Activated CD4-positive, alpha-beta T cell treated with anti-CD3 and anti-CD28 coated beads for 1 hour (primary cell): ENCODE data around the gene EPB41L4B.

Experiments used
- DNase-seq: peaks from one replicate; pipeline ENCODE4 v3.0.0-alpha.2; 2020

Gene EPB41L4B

GRCh38 chr9:109319626-109320241 is 1.1 kb downstream of the EPB41L4B start:
- DNase-seq, result no peak

DNA sequence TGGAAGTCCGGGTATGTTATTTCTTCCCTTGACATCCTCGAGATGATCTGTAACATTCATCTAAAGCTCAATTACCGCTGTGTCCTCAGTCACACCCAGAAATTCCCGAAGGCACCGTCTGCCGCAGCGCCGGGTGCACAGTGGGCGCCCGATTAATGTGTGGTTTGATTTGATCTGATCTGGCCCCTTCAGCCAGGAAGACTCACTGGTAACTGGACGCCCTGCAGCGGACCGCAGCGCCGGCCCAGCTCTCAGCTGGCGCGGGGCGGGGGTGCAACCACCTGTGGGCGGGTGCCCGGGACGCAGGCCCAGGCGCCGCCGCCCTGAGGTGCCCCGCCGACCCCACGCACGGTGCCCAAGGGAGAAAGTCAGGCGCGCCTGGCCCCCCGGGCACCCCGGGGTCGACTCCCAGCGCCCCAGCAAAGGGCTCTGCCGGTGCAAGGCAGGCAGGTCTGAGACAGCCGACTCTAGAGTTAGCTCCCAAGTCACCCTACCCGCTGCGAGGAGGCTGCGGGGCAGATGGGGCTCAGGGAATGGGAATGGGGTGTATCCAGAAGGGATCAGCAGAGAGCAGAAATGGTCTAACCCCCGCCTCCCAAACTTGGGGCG is 1.7 kb downstream of the EPB41L4B start:
- DNase-seq, result no peak

DNA sequence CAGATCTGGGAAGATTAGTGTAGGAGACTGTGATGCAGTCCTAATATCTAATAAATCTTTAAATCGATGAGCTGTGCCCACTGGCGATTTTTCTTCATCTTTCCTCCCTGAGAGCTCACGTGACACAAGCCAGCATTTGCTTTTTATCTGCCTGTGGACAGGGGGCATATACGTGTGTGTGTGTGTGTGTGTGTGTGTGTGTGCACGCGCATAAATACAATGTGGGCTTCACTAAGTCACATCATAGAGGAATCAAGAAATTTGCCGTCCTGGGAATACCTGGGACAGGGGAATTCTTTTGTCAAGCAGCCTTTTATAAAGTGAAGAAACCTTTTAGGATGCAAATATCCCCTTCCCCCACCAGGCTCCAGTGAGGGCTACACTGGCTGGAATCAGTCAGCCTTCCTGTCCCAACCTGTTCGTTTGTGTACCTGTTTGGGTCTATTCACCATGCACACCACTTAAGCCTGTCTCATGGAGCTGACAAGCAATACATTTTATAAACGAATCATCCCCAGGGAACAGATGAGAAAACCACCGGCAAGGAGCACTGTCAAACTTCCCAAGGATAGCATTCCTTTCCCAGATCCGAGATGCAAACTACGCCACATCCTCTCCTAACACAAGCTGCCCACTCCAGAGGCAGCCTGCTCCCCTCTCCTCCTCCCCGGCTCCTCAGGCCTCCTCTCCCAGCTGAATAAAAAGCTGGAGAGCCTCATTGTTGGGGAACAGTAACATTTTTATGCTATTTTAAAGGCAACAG is 2.7 kb downstream of the EPB41L4B start:
- no peak for DNase-seq

DNA sequence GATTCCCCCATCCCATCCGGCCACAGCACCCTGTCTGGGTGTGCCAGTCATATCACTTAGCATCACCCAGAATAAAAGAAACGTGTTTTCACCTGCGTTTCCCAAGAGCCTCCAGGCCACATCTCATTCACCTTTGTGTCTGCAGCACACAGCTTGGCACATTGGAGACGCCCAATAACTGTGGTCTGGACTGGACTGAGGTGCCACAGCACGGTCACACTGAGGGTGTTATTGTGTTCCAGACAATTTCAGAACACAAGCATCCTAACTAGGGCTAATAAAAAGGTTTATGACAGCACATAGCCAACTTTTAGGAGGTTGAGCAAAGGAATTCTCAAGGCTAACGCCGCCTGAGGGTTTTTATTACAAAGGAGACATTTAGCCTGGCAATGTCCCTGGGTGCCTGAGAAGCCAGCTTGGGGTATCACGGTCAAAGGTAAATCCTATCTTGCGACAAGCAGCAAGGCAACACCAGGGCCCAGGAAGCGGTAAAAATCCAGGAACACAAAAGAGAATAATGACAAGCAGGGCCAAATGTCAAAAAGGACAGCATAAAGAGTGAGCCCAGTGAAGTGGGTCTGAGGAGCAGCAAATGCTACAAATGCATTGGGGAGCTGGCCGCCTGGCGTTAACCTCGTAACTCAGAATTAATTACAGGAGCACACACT is 3.4 kb downstream of the EPB41L4B start:
- DNase-seq, result no peak

DNA sequence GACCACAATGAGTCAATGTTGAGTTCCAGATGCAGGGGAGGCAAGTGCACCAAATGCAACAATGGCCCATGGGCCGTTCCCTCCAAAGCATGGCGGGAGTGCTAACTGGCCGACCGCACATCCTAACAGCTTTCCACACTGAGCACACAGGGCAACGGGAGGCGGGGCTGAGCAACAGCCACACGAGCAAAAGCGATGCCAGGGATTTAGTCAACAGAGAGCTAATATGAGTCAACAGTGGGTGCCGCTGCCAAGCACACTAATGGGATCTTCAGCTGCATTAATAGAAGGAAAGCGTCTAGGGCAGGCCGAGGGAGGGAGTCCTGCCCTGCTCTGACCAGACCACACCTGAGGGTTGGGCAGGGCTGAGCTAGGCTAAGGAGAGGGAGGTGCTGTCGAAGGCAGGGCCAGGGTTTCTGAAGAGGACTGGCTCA is 4.6 kb downstream of the EPB41L4B start:
- DNase-seq, result no peak

- DNase-seq, result no peak
These were observed 5.2 kb downstream of the EPB41L4B start for GRCh38 chr9:109315480-109316206.

- DNase-seq, result no peak
These were observed 6.8 kb downstream of the EPB41L4B start for GRCh38 chr9:109314011-109314531.

- DNase-seq, result no peak
These were observed 7.5 kb downstream of the EPB41L4B start for GRCh38 chr9:109313351-109313750.

- DNase-seq, result no peak
These were observed 8.1 kb downstream of the EPB41L4B start for GRCh38 chr9:109312783-109313182.

GRCh38 chr9:109311731-109312130 is 9.1 kb downstream of the EPB41L4B start:
- no peak for DNase-seq

DNA sequence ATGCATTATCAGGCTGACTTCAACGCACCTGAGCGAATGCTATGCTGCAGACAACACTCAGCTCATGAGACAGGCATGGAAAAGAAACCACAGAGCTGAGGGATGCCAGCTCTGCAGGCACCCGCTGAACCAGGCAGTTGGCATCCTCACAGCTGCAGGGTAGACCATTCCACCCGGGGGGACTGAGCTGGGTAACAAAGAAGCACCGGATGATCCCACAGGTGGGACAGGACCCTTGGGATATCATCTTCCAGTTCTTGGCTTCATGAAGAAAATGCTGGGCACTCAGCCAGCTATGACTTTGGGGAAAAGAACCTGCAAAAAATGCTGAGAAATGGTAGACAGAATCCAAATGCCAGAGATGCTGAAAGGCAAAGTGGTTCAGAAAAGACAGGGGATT is 9.6 kb downstream of the EPB41L4B start:
- no peak for DNase-seq

DNA sequence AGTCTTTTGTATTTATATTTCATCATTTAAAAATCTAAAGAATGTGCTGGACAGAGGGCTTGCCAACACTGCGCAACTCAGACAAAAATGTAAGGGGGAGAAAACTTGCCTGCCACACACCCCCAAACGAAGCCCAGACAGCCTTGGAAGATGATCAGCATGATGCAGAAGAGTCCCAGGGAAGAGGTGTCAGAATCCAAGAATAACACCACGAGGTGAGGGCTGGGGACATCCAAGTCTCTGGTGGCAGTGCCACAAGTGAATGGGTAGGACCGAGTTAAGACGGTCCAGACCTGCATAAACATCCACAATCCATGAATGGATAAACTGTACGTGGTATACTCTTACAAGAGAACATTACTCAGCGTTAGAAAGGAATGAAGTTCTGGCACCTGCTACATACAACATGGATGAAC is 10.4 kb downstream of the EPB41L4B start:
- no peak for DNase-seq

- no peak for DNase-seq
These were observed 11.6 kb downstream of the EPB41L4B start for GRCh38 chr9:109309282-109309681.

- DNase-seq, result no peak
These were observed 13.2 kb downstream of the EPB41L4B start for GRCh38 chr9:109307380-109308240.

- DNase-seq, result no peak
These were observed 15.1 kb downstream of the EPB41L4B start for GRCh38 chr9:109305801-109306200.

DNA sequence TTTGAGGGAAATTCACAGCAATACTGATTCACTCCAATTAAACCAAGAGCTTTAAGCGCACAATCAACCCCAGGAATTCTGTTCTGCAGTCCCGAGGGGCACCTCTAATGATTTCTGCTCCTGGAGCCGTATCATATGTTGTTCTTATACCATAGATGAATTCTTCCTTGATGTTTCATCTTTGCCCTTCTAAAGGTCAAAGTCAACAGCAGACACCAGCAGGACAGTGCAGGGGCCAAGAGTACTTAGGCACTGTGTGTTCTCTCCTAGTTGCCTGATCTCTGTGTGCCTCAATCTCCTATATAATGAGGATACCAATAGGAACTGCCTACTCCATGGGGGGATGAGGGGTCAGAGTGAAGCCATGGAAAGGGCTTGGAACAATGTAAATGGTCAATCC is 16.5 kb downstream of the EPB41L4B start:
- no peak for DNase-seq

GRCh38 chr9:109303900-109304299 is 17.0 kb downstream of the EPB41L4B start:
- no peak for DNase-seq

- DNase-seq, result no peak
These were observed 18.3 kb downstream of the EPB41L4B start for GRCh38 chr9:109302606-109303005.

- no peak for DNase-seq
These were observed 19.8 kb downstream of the EPB41L4B start for GRCh38 chr9:109301012-109301411.

GRCh38 chr9:109299891-109300290 is 21.0 kb downstream of the EPB41L4B start:
- no peak for DNase-seq

DNA sequence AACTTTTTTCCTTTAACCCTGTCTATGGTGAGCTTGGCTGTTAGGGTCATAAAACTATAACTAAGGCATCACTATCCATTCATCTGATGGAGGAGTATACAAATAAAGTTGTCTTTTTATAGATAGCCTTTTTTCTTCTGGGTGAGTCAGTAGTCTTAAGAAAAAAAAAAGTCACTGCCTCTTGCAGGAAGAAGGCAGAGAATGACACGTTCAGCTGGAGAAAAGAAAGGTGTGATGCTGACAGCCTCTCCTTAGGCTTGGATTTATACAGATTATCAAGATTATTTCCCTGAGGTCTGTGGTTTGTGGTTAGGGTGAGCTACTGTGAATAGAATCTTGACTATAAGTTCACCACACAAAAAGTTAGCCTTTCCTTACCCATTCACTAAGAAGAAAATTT is 23.0 kb downstream of the EPB41L4B start:
- DNase-seq, result no peak
